Gastrocnemius medialis (tissue), 4 donors: ENCODE data around the gene CALCB. TPM values are rescaled to one million over a fixed set of nuclear protein-coding genes. Genes with fewer than 3 reads are reported as not detected.

ENCODE experiments used
- ATAC-seq, 2 donors: fragments of 150-250 bp; one replicate each; pipeline ENCODE4 v1.9.1; 2016
- DNase-seq, 2 donors: peaks; one replicate each; pipeline ENCODE4 v3.0.0-alpha.2; 2019
- H3K27ac ChIP-seq, 4 donors: fragments of 200-600 bp; sonication (generic); 1 replicate in 1 of 4; 2 replicates in 3 of 4; pipeline ENCODE4 v1.5.1; 2016 to 2018; ENCODE audit warnings: mild to moderate bottlenecking in 2 of 4, moderate library complexity in 1 of 4
- H3K27me3 ChIP-seq, 3 donors: fragments of 200-600 bp; sonication (generic) in 2 of 3; 1 replicate in 1 of 3; 2 replicates in 2 of 3; pipeline versions ENCODE4 v1.5.1 to v1.6.0; 2016 to 2019; ENCODE audit warnings: mild to moderate bottlenecking in 1 of 3, moderate library complexity in 1 of 3
- H3K36me3 ChIP-seq, 2 donors: fragments of 200-600 bp; sonication (generic) in 1 of 2; one replicate each; pipeline ENCODE4 v1.5.1; 2017 to 2018
- H3K4me1 ChIP-seq, 2 donors: fragments of 200-600 bp; sonication (generic) in 1 of 2; one replicate each; pipeline ENCODE4 v1.5.1; 2016 to 2017; ENCODE audit warnings: mild to moderate bottlenecking in 2 of 2
- H3K4me3 ChIP-seq, 4 donors: fragments of 200-600 bp; sonication (generic) in 3 of 4; 1 replicate in 1 of 4; 2 replicates in 3 of 4; pipeline ENCODE4 v1.5.1; 2016 to 2019; ENCODE audit warnings: mild to moderate bottlenecking in 2 of 4
- H3K9me3 ChIP-seq, 3 donors: fragments of 200-600 bp; sonication (generic) in 2 of 3; 1 replicate in 1 of 3; 2 replicates in 2 of 3; pipeline ENCODE4 v1.5.1; 2016 to 2019
- CTCF ChIP-seq, 5 experiments: fragments of 450-650 bp in 3 of 5; fragments of 200-600 bp in 2 of 5; sonication (generic) in 2 of 5; IDR thresholded peaks in 4 of 5; conservative IDR thresholded peaks in 1 of 5; 1 replicate in 4 of 5; 2 replicates in 1 of 5; pipeline ENCODE4 v1.5.1; 2016 to 2019; ENCODE audit warnings: antibody characterized with exemption in 5 of 5, mild to moderate bottlenecking in 3 of 5, moderate library complexity in 3 of 5
- POLR2A ChIP-seq, 2 donors: fragments of 450-650 bp; IDR thresholded peaks; one replicate each; pipeline ENCODE4 v1.6.1; 2017; ENCODE audit warnings: antibody characterized with exemption in 2 of 2, mild to moderate bottlenecking in 2 of 2, moderate library complexity in 2 of 2
- in situ Hi-C, 4 donors: fragments of 200-750 bp; cut with MboI; loops; one replicate each; pipeline versions ENCODE4 v1.15.0 to v1.8.0; 2017; ENCODE audit warnings: low sequenced_read_pairs in 4 of 4
- intact Hi-C: fragments of 100-400 bp; cut with DNase I; formaldehyde crosslinking; loops from one replicate; pipeline ENCODE4 v1.15.1; 2023; ENCODE audit warnings: low total_unique reads
- total RNA-seq, 4 donors: library from RNA; depleted of rRNA; stranded (reverse); fragments of >200 nt; gene quantifications; one replicate each; pipeline versions ENCODE4 v1.1.0 to v1.2.3, GENCODE V29; 2016

Gene CALCB
- total RNA-seq, 4 donors from 2014 or later, result not detected

GRCh38 chr11:15108592-15109130 lies 35.3 kb downstream of the CALCB start:
- Histone ChIP-seq H3K4me1 (no peaks in the 10 kb centered on the region), H3K36me3 (no peaks in the 10 kb centered on the region), H3K4me3 (no peak overlapping the region), H3K27me3 (no peaks in the 10 kb centered on the region), H3K27ac (no peak overlapping the region), H3K9me3 (no peaks in the 10 kb centered on the region)
- DNase-seq (no peak), ATAC-seq (no peak)
- intact Hi-C loops, result no loop called here
- no peak for TF ChIP-seq CTCF (IDR thresholded peaks at IDR 0.05 in 4 of 5, conservative IDR thresholded peaks at IDR 0.05 in 1 of 5)
- in situ Hi-C loops, result loop anchor here in 1 of 4 donors (10.0 kb wide), 1 partner anchor 96 kb away; no protein-coding TSS in a partner anchor

GRCh38 chr11:15109602-15110001 lies 36.2 kb downstream of the CALCB start:
- Histone ChIP-seq H3K27me3 (peaks cover 0 to 6% (median 0%) of the 10 kb centered on the region in 3 donors), H3K4me3 (no peak overlapping the region), H3K9me3 (no peaks in the 10 kb centered on the region), H3K4me1 (no peaks in the 10 kb centered on the region), H3K27ac (no peak overlapping the region), H3K36me3 (no peaks in the 10 kb centered on the region)
- TF ChIP-seq POLR2A (IDR thresholded peaks at IDR 0.05), result no peak
- TF ChIP-seq CTCF (IDR thresholded peaks at IDR 0.05 in 4 of 5, conservative IDR thresholded peaks at IDR 0.05 in 1 of 5), result no peak
- ATAC-seq (no peak), DNase-seq (no peak)
- in situ Hi-C loops (loop anchor here in 1 of 4 donors (10.0 kb wide), 1 partner anchor 95 kb away; no protein-coding TSS in a partner anchor), intact Hi-C loops (no loop called here)

- ATAC-seq, result no peak
Measured at GRCh38 chr11:15111215-15111614, 37.8 kb downstream of the CALCB start.

GRCh38 chr11:15112131-15112541 lies 38.7 kb downstream of the CALCB start:
- TF ChIP-seq POLR2A (IDR thresholded peaks at IDR 0.05), result no peak
- TF ChIP-seq CTCF (IDR thresholded peaks at IDR 0.05 in 4 of 5, conservative IDR thresholded peaks at IDR 0.05 in 1 of 5), result no peak
- no peak for ATAC-seq

More at GRCh38 chr11:15111215-15111614, 37.8 kb downstream of the CALCB start:
- DNase-seq, result no peak
- H3K4me3 ChIP-seq, result no peak overlapping the region
- H3K9me3 ChIP-seq, result no peaks in the 10 kb centered on the region
- H3K27me3 ChIP-seq, result peaks cover 11 to 20% (median 12%) of the 10 kb centered on the region in 3 donors
- intact Hi-C loops (no loop called here), in situ Hi-C loops (no loop called here)
- no peaks in the 10 kb centered on the region for H3K4me1 ChIP-seq
- no peak for TF ChIP-seq POLR2A (IDR thresholded peaks at IDR 0.05)
- TF ChIP-seq CTCF (IDR thresholded peaks at IDR 0.05 in 4 of 5, conservative IDR thresholded peaks at IDR 0.05 in 1 of 5), result no peak
- no peak overlapping the region for H3K27ac ChIP-seq
- no peaks in the 10 kb centered on the region for H3K36me3 ChIP-seq

GRCh38 chr11:15113381-15113780 lies 40.0 kb downstream of the CALCB start:
- Histone ChIP-seq H3K9me3 (no peaks in the 10 kb centered on the region), H3K27me3 (peaks cover 11 to 25% (median 19%) of the 10 kb centered on the region in 3 donors), H3K4me3 (no peak overlapping the region), H3K4me1 (no peaks in the 10 kb centered on the region), H3K36me3 (no peaks in the 10 kb centered on the region), H3K27ac (no peak overlapping the region)
- TF ChIP-seq CTCF (IDR thresholded peaks at IDR 0.05 in 4 of 5, conservative IDR thresholded peaks at IDR 0.05 in 1 of 5) (no peak), POLR2A (IDR thresholded peaks at IDR 0.05) (no peak)
- DNase-seq (no peak), ATAC-seq (no peak)
- in situ Hi-C loops (no loop called here), intact Hi-C loops (no loop called here)

More at GRCh38 chr11:15112131-15112541, 38.7 kb downstream of the CALCB start:
- Histone ChIP-seq H3K27me3 (peaks cover 11 to 20% (median 14%) of the 10 kb centered on the region in 3 donors), H3K4me1 (no peaks in the 10 kb centered on the region), H3K9me3 (no peaks in the 10 kb centered on the region), H3K36me3 (no peaks in the 10 kb centered on the region), H3K4me3 (no peak overlapping the region), H3K27ac (no peak overlapping the region)
- intact Hi-C loops (no loop called here), in situ Hi-C loops (no loop called here)
- no peak for DNase-seq
